ENCODE results near the gene C1QTNF5.

GRCh38 chr11:119382101-119382500 is 41.4 kb upstream of the C1QTNF5 start:
- no peak for TF ChIP-seq CTCF (IDR thresholded peaks at IDR 0.05)
- TF ChIP-seq POLR2A (IDR thresholded peaks at IDR 0.05) = no peak
